ENCODE results near the gene HEXIM1. TPM values are rescaled to one million over a fixed set of nuclear protein-coding genes. Genes with fewer than 3 reads are reported as not detected.

Gene HEXIM1
- total RNA-seq, 4 donors from 2014 or later: 26.3 to 79.6 (median 36.9) TPM

- Histone ChIP-seq H3K9me3 (no peaks in the 10 kb centered on the region), H3K27me3 (no peaks in the 10 kb centered on the region), H3K4me1 (peaks cover 5 to 6% of the 10 kb centered on the region in 2 donors), H3K36me3 (no peaks in the 10 kb centered on the region), H3K4me3 (no peak overlapping the region), H3K27ac (peak overlapping the region; percentile 0 to 68 (median 62))
- in situ Hi-C loops (cut with MboI; ENCODE audit: low sequenced_read_pairs in 4 of 4) (loop anchor here in 1 of 4 donors (25.0 kb wide), 1 partner anchor 637 kb away; the partner anchor contains the start of gene SPPL2C), intact Hi-C loops (cut with DNase I; ENCODE audit: low total_unique reads) (no loop called here)
- no peak for TF ChIP-seq CTCF (IDR thresholded peaks at IDR 0.05 in 4 of 5, conservative IDR thresholded peaks at IDR 0.05 in 1 of 5)
- TF ChIP-seq POLR2A (IDR thresholded peaks at IDR 0.05): no peak
- ATAC-seq: peak; percentile 50 to 57
- peak; percentile 52 to 78 for DNase-seq
Observed at GRCh38 chr17:45200701-45201100, 52.4 kb downstream of the HEXIM1 start.

- intact Hi-C loops (cut with DNase I; ENCODE audit: low total_unique reads) (no loop called here), in situ Hi-C loops (cut with MboI; ENCODE audit: low sequenced_read_pairs in 4 of 4) (loop anchor here in 1 of 4 donors (25.0 kb wide), 1 partner anchor 636 kb away; the partner anchor contains the start of gene SPPL2C)
- Histone ChIP-seq H3K4me3 (no peak overlapping the region), H3K4me1 (peaks cover 5 to 6% of the 10 kb centered on the region in 2 donors), H3K27me3 (no peaks in the 10 kb centered on the region), H3K36me3 (no peaks in the 10 kb centered on the region), H3K9me3 (no peaks in the 10 kb centered on the region), H3K27ac (peak overlapping the region; percentile 59 to 68 (median 64))
- TF ChIP-seq CTCF (IDR thresholded peaks at IDR 0.05 in 4 of 5, conservative IDR thresholded peaks at IDR 0.05 in 1 of 5) (no peak), POLR2A (IDR thresholded peaks at IDR 0.05) (no peak)
- DNase-seq (no peak), ATAC-seq (no peak)
Observed at GRCh38 chr17:45201457-45201856, 53.2 kb downstream of the HEXIM1 start.

Small RNA genes lying within 50 kb of the gene (microRNA-seq; reads per million reads assigned to microRNA genes)
- gene MIR6784 (ENCODE audit: borderline replicate concordance in 2 of 2): 0 reads per million in 2 donors

Other genes with a start within 250 kb of the HEXIM1 start
- gene EFTUD2, start 249.0 kb upstream of the HEXIM1 start, total RNA-seq: 100 to 1,000 TPM in 1 of 4 donors, 10 to 100 TPM in 3; 65.0 to 116 (median 81.3) TPM
- gene GFAP, start 233.0 kb upstream of the HEXIM1 start, total RNA-seq: not detected
- gene KIF18B, start 200.7 kb upstream of the HEXIM1 start, total RNA-seq: 1 to 10 TPM in 1 of 4 donors, under 1 TPM in 1, not detected in 2; 0.09 to 1.7 TPM
- not detected for gene C1QL1, start 180.2 kb upstream of the HEXIM1 start, total RNA-seq
- gene DCAKD, start 96.8 kb upstream of the HEXIM1 start, total RNA-seq: 10 to 100 TPM in 3 of 4 donors, 1 to 10 TPM in 1; 9.8 to 14.4 (median 12.3) TPM
- 100 to 1,000 TPM in 1 of 4 donors, 10 to 100 TPM in 3; 60.7 to 127 (median 71.5) TPM for gene NMT1, start 87.2 kb upstream of the HEXIM1 start, total RNA-seq
- gene PLCD3, start 16.0 kb upstream of the HEXIM1 start, total RNA-seq: 100 to 1,000 TPM in 1 of 4 donors, 10 to 100 TPM in 3; 38.6 to 186 (median 75.1) TPM
- 1 to 10 TPM; 2.2 to 3.2 (median 2.5) TPM for gene ACBD4, start 12.8 kb upstream of the HEXIM1 start, total RNA-seq
- 10 to 100 TPM; 31.4 to 70.8 (median 64.9) TPM for gene HEXIM2, start 13.4 kb downstream of the HEXIM1 start, total RNA-seq
- 1 to 10 TPM in 3 of 4 donors, under 1 TPM in 1; 0.22 to 5.2 (median 3.0) TPM for gene FMNL1, start 73.4 kb downstream of the HEXIM1 start, total RNA-seq
- not detected for gene SPATA32, start 113.6 kb downstream of the HEXIM1 start, total RNA-seq
- 10 to 100 TPM; 18.0 to 62.8 (median 34.0) TPM for gene MAP3K14, start 168.5 kb downstream of the HEXIM1 start, total RNA-seq

Measured in gastrocnemius medialis (tissue), 4 donors.